ENCODE results near the gene TMEM208.

TMEM208 gene

DNA sequence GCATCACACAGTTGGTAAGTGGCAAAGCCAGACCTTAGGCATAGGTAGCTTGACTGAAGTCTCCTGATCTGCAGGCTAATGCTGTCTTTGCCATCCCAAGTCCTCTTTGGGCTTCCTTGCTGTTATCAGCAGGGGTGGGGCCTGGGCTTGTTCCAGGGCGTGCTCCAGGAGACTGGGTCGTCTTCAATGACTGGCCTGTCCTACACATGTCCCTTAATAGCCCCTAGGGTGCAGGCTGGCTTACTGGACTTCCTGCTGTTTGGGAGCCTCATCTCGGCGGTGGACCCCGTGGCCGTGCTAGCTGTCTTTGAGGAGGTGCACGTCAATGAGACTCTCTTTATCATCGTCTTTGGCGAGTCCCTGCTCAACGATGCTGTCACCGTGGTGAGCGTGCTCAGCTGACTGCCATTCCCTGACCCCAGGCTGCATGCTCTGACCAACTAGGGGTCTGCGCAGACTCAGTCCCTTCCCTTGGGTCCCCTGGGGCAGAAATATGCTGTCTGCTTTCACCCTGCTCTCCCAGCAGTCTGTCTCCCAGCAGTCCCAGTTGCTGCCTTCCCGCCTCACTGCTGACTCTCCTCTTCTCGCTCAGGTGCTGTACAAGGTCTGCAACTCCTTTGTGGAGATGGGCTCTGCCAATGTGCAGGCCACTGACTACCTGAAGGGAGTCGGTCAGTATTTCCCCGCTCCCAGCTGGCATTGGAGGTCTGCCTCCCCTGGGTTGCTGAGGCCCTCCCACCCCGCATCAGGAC lies 28.0 kb downstream of the TMEM208 start:
- DNase-seq, result no peak

DNA sequence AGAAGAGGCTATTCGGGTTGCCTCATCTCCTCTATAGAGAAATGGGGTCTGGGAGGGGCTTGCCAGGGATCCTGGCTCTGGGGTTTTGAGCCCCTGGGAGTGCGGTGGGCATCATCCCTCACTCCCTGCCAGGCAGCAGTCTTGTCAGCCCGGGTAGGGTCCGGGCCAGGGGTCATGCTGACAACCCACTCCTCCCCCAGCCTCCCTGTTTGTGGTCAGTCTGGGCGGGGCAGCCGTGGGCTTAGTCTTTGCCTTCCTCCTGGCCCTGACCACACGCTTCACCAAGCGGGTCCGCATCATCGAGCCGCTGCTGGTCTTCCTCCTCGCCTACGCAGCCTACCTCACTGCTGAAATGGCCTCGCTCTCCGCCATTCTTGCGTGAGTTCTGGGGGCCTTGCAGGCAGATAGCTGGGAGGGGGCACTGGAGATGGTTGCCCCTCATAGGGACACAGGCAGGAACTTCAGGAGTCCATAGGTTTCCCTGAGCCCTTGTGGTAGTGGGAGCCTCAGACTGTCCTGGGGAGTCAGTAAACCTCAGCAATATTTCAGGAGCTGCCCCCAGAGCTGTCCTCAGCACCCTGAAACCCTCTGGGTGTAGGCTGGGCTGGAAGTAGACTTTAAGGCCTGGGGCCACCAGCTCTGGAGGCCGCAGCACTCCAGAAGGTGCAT lies 28.8 kb downstream of the TMEM208 start:
- DNase-seq, result no peak

DNA sequence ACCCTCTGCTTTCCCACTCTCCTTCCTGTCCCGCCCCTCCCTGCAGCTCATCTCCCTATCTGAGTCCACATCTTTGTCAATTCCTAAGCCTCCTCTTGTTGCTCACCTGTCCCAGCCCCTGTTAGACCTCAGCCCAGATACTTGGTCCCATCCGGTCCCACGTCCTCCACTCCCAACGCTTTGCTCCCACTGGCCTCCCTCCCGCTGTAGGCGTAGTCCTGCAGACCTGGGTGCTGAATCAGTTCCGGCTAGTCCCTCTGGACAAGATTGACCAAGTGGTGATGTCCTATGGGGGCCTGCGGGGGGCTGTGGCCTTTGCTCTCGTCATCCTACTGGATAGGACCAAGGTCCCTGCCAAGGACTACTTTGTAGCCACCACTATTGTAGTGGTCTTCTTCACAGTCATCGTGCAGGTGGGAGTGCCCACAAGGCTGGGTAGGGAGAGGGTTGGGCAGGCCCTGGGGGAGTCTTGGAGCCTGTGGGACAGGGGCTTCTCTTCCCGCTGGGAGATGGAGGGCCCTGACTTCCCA lies 29.8 kb downstream of the TMEM208 start:
- DNase-seq, result no peak

DNA sequence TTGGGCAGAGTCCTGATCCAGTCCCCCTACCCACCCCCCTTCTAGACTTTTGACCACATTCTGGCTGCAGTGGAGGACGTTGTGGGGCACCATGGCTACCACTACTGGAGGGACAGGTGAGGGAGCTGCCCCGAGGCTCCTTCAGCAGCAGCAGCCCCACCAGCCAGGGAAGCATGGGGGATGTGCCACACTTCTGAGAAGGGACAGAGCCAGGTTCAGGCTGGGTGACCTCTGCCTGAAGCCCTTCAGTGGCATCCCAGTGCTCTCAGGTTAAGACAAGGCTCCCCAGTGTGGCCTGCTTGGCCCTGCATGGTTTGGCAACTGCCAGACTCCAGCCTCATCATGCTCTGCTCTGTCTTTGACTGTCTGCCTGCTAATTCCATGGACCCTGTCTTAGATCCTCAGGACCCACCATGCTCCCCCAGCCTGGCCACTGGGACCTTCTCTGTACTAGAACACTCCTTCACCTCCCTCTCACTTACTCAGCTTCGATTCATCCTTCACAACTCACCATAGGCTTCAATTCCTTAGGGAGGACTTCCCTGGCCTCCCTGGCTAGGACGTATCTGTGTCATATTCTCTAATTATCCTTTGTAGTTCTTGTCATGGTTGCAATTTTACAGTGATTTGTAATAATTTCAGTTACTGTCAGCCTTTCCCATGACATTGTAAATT lies 30.7 kb downstream of the TMEM208 start:
- DNase-seq, result no peak

DNA sequence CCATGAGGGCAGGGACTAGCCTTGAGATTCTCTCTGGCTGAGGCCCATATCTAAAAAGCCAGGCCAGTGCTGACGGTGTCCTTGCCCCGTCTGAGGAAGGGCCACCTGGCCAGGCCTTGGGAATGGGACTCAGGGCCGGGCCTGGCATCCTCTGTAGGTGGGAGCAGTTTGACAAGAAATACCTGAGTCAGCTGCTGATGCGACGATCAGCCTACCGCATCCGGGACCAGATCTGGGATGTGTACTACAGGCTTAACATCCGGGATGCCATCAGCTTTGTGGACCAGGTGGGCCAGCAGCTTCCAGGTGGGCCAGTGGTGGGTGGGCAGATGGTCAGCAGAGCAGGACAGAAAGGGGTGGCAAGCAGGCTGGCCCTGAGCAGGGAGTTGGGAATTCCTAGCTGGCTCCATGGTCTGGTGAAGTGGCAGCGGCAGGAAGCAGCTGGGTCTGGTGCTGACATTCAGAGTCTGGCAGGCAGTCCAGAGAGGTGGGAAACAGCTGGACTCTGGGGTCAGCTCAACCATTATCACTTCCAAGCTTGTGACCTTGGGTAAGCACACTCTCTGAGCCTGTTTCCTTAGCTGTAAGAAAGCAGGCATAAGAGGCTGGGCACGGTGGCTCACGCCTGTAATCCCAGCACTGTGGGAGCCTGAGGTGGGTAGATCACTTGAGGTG lies 31.4 kb downstream of the TMEM208 start:
- no peak for DNase-seq

DNA sequence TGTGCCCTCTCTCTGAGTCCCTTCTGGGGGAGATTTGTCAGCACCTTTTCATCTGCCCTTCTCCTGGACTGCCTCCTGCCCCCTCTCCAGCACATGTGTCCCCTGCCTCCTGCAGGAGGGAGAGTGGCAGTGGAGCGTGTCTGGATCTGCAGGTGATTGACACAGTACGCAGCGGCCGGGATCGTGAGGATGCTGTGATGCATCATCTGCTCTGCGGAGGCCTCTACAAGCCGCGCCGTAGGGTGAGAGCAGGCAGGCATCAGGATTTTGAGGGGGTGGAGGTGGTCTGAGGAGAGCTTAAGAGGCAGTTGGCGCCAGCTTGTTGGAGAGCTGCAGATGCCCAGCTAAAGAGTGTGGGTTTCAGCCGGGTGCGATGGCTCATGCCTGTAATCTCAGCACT lies 32.8 kb downstream of the TMEM208 start:
- DNase-seq, result no peak

DNA sequence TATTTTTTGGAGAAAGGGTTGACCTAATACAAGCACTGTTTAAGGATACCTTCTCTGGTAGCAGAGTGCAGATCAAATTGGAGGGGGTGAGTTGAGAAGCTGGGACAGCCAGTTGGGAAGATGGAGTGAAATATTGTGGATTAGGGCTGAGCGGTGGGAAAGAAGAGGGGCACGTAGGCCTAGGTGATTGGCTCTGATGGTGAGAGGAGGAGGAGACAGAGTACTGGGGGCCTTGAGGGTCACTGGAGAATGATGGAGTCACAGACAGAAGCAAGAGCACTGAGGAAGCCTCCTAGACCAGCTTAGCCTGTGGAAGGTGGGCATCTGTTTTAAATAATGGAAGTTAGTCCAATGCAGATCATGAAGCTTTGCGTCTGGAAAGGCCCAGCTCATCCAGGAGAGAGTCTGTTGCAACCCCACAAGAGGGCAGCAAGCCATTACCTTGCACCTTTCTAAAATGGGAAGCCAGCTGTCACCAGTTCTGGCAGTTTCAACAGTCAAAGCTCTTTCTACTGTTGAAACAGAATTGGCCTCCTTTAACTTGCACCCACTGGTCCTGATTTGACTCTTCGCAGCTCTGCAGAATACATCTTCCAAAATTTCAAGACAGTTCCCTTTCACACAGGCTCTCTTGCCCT lies 33.6 kb downstream of the TMEM208 start:
- DNase-seq, result peak; percentile 58

DNA sequence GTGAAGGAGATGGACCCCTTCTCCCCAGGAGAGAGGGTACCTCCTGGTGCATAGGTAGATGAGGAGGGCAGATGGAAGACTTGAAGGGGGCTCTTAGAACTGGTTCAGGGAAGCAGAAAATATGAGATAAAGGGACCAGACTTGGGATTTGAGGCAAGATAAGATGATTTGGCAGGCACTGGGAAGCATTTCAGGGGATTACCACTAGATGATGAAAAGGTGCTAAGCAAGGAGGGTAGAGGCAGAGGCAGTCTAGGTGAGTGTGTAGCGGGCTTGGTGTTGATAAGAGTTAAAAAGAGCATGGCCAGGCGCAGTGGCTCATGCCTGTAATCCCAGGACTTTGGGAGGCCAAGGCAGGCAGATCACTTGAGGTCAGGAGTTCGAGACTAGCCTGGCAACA lies 36.3 kb downstream of the TMEM208 start:
- DNase-seq, result no peak

DNA sequence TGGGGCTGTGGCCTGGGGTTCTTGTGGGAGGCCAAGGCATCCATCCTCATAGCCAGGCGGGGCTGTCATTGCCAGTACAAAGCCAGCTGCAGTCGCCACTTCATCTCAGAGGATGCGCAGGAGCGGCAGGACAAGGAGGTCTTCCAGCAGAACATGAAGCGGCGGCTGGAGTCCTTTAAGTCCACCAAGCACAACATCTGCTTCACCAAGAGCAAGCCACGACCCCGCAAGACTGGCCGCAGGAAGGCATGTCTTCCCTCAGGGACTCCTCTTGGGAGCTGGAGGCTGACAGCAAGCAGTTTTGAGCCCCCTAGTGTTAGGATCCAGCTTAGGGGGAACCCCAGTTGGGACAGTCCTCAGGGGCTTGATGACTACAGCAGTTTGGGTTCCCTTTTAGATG lies 37.3 kb downstream of the TMEM208 start:
- no peak for DNase-seq

DNA sequence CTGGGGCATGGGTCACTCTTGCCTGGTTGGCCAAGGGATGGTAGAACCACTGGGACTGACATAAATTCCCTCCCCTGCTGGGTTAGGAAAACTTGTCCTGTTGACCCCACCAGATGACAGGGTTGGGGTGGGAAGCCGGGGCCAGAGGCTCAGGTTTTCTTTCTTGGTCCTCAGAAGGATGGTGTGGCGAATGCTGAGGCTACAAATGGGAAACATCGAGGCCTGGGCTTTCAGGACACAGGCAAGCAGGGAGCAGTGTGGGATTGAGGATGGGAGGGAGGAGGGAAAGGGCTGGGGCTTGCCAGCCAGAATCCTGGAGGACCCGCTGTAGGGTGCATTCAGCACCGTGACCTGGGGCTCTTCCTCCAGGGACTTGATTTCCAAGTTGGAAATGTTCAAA lies 37.9 kb downstream of the TMEM208 start:
- DNase-seq, result no peak

DNA sequence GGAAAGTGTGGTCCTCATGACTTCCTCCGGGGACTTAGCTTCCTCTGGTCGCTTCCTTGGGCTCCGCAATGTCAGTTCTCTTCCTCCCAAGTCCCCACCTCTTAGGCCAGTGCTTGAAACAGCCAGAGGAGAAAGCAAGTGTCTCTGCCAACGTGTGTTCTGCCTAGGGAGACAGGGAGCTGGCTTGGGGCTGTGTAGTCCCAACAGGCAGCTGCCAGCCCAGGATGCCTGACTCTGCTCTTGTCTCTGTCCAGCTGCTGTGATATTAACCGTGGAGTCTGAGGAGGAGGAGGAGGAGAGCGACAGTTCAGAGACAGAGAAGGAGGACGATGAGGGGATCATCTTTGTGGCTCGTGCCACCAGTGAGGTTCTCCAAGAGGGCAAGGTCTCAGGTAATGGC lies 38.9 kb downstream of the TMEM208 start:
- no peak for DNase-seq

DNA sequence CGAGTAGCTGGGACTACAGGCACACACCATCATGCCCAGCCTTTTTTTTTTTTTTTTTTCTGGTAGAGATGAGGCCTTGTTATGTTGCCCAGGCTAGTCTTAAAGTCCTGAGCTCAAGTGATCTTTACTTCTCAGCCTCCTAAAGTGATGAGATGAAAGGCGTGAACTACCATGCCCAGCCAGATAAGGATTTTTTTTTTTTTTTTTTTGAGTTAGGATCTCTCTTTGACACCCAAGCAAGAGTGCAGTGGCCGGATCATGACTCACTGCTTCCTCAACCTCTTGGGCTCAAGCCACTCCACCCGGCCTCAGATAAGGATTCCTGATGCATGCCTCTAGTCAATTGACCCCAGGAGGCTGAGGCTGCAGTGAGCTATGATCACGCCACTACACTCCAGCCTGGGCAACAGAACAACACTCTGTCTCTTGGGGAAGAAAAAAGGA lies 41.2 kb downstream of the TMEM208 start:
- DNase-seq, result peak; percentile 89

DNA sequence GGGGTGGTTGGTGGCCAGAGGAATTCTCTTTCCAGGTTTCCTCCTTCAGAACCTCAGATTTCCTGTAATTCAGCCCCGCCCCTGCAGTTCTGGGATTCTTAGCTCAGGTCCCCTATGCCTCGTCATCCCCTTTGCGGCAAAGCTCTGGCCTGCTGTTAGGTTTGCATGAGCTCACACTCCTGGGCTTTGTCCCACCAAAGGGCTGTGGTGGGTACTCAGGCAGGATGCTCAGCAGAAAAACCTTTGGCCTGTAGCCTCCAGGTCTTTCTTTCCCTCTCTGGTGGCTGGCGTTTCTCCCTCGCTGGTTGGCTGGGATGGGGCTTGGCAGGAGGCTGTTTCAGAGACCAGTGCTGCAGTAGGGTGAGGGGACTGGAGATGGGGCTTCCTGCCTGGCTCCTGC lies 42.8 kb downstream of the TMEM208 start:
- DNase-seq, result no peak

DNA sequence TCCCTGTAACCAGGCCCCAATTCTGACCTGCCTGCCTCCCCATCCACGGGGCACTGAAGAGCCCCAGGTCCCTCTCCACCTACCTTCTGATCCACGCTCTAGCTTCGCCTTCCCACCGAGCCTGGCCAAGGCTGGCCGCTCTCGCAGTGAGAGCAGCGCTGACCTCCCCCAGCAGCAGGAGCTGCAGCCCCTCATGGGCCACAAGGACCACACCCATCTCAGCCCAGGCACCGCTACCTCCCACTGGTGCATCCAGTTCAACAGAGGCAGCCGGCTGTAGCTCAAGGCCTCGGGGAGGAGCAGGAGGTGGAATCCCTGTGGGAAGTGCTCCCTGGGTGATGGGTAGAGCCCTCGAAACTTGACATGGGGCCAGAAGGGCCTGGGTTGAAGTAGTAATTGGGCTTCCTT lies 44.0 kb downstream of the TMEM208 start:
- DNase-seq, result no peak

DNA sequence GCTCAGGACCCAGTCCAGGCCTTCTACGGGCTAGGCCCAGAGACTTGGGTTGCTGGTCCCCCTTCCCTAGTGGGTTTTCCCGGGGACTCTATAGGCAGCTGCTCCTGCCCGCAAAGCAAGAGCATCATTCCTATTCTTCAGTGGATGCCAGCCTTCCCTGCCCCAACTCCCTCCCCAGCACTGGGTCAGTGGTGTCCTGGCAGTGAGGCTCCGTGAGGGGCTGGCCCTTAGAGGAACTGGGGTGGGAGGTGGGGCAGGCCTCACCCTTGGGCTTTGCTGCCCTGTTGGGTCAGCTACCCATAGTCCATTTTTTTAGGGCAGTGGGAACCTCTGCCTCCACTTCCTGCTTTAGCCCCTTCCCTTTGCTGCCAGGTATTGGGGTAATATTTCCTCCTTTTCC lies 44.5 kb downstream of the TMEM208 start:
- DNase-seq, result no peak

DNA sequence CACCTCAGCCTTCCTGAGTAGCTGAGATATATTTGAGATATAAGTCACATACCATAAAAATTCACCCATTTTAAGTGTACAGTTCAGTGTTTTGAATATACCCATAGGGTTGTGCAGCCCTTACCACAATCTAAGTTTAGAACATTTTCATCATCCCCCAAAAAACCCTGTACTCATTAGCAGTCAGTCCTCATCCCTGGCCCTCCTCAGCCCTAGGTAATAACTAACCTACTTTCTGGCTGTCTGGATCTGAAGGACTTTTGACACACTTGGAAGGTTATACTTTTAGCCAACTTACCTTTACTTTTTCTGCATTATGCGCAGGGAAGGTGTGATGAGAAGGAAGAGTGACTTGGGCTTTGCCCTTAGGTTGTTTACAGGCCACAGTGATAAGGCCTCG lies 48.4 kb downstream of the TMEM208 start:
- DNase-seq, result no peak

DNA sequence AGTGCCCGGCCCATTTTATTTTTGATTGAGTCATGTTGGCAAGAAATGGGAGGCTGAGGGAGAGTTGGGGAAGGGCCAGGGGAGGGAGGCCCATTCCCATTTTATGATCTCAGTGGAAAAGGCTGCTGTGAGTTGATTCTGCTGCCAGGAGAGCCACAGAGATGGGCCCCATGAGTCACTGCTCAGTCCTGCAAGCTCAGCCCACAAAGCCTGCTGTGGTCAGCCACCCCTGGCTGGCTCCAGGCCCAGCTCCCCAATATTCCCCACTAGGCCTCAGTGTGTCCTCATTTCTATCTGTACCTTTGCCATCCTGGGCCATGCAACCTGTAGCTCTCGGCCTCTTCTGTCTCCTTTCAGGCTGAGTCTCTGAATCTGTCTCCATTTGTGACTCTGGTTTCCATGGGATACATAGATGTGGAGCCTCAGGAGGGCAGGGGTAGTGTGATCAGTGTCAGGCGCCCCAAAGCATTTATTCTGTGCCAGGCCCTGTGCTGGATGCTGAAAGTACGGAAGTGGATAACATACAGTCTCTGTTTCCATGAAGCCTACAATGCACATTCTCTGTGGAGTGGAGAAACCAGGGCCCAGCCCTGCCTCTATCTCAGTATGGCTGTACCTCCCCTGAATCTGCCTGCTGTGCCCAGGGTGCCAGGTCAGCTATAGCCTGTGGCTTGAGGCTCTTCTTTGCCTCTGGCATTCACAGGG lies 50.5 kb downstream of the TMEM208 start:
- peak; percentile 99 for DNase-seq

DNA sequence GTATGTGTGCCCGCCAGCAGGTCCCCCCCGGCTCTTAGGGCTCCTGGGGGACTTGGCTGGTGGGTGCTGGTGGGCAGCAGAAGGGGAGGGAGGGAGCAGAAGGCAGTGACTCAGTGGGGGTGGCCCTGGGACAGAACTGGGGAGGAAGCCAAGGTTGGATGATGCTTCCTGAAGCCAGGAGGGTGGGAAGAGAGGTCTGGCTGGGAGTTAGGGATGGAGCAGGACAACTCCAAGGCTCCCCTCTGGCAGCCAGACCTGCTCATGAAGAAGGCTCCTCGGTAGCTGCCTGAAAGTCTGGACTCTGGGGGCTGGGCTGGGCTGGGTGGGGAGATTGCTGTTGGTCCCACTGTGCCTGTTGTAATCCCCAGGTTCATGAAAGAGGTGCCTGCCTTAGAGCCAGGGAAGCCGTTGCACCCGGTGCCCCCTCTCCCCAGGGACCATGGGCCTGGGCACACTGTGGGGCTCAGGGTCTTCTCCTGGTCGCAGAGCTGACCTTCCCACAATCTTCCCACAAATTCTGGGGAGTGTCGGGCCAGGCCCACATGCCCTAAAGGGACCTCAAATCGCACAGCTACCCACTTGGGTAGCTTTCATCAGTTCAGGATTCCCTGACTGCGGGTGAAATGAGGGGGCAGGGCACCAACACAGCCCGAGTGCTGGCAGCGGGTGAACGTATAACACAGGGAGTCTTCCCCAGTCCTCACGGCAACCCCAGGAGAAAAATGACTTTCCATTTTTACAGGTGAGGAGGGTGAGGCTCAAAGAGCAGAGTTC lies 51.3 kb downstream of the TMEM208 start:
- peak; percentile 79 for DNase-seq
